ENCODE data around the gene APP. TPM values are rescaled to one million over a fixed set of nuclear protein-coding genes. Genes with fewer than 3 reads are reported as not detected.

APP gene
- total and polyA plus RNA-seq, 2 of the 13 experiments (the other 11 are each of a cell fraction or from before 2014, with no cell fraction given): 70.6 to 262 TPM

DNA sequence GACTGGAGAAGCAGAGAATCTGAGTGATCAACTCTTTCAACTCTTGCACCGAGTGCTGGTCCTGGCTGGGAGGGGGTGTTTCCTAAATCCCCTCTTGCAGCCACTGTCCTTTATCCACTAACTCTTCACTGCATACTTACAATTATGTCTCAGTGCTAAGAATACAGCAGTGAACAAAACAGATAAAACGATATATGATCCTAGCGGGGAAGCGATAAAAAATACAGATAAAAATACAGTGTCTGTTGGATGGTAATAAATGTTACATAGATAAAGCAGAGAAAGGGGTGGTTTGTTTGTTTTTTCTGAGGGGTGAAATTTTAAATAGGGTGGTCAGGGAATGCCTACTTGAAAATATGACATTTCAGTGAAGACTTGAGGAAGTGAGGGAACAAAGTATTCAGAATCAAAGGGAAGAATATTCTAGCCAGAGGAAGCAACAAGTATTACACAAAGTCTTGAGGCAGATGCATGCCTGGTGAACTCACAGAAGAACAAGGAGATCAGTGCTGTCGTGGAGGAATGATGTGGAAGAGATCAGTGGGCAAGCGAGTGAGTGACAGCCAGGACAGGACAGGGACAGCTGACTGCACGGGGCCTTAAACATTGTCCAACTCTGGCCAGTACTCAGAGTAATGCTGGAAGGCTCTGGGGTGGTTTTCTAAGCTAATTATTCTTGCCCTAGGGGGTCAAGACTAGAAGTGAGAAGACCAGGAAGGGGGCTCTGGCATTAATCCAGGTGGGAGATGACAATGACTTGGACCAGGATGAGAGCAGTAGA lies 110.0 kb downstream of the APP start:
- no peak overlapping the region for H3K9ac ChIP-seq (ENCODE audit: insufficient read depth, low read depth, low read length)
- H2AFZ ChIP-seq (ENCODE audit: low read length): no peak overlapping the region
- no peak overlapping the region for H3K4me2 ChIP-seq (ENCODE audit: low read depth, low read length)
- in situ Hi-C loops (cut with HindIII; ENCODE audit: extremely low pct_ligation_motif_present, low pct_unique_long_range_greater_than_20kb) (no loop called here), intact Hi-C loops (cut with micrococcal nuclease; ENCODE audit: unreplicated experiment) (loop anchor here (10.0 kb wide), 1 partner anchor 104 kb away; no protein-coding TSS in a partner anchor)
- no peak overlapping the region for H3K27ac ChIP-seq (ENCODE audit: extremely low read length, insufficient read depth, low read length)
- no peaks in the 10 kb centered on the region for H3K9me3 ChIP-seq (ENCODE audit: low read length)
- 74% methylated on average over 7 of the region's 7 CpGs for WGBS (ENCODE audit: low lambda C conversion rate)
- no peaks in the 10 kb centered on the region for H3K4me1 ChIP-seq (ENCODE audit: insufficient read depth, low read length)
- H3K27me3 ChIP-seq (ENCODE audit: control insufficient read depth in 1 of 2, insufficient read depth in 2 of 2, low read length in 2 of 2): no peaks in the 10 kb centered on the region
- no TSS peak for BruUV-seq (replicated peaks)
- CTCF ChIA-PET (ENCODE audit: low intra/inter-chr PET ratio, low total read pairs): no interaction called here
- peaks cover 3% of the 10 kb centered on the region for H3K79me2 ChIP-seq (ENCODE audit: insufficient read depth, low read length)
- ATAC-seq (no peak), FAIRE-seq (no peak), DNase-seq (ENCODE audit: low spot score) (no peak)
- POLR2A ChIA-PET: no interaction called here
- no peaks in the 10 kb centered on the region; the same call in 1 of the 2 replicates for H4K20me1 ChIP-seq (ENCODE audit: insufficient read depth, low read length)
- H3K4me3 ChIP-seq (replicated peaks in 1 of 3; ENCODE audit: insufficient read depth in 1 of 3, low read depth in 2 of 3, low read length in 3 of 3): no peak overlapping the region
- no peaks in the 10 kb centered on the region for H3K36me3 ChIP-seq (replicated peaks in 1 of 2; ENCODE audit: control insufficient read depth in 1 of 2, insufficient read depth in 2 of 2, low read length in 2 of 2)
- TF ChIP-seq FLYWCH1 (CRISPR knock-in tag; IDR thresholded peaks at IDR 0.05) (no peak), TAF15 (IDR thresholded peaks at IDR 0.05; ENCODE audit: low read depth, low read length, poor library complexity, severe bottlenecking) (no peak), JARID2 (CRISPR knock-in tag; IDR thresholded peaks at IDR 0.05; ENCODE audit: insufficient replicate concordance) (no peak), SSRP1 (CRISPR knock-in tag; IDR thresholded peaks at IDR 0.05) (no peak), SIX4 (CRISPR knock-in tag; IDR thresholded peaks at IDR 0.05) (no peak), RAD51 (IDR thresholded peaks at IDR 0.05; ENCODE audit: borderline replicate concordance) (no peak), RORA (CRISPR knock-in tag; IDR thresholded peaks at IDR 0.05) (no peak), NBN (conservative IDR thresholded peaks at IDR 0.05) (no peak), SAP130 (CRISPR knock-in tag; IDR thresholded peaks at IDR 0.05; ENCODE audit: low read depth) (no peak), RELA (CRISPR knock-in tag; IDR thresholded peaks at IDR 0.05) (no peak)
- TF ChIP-seq, protein P1, sequence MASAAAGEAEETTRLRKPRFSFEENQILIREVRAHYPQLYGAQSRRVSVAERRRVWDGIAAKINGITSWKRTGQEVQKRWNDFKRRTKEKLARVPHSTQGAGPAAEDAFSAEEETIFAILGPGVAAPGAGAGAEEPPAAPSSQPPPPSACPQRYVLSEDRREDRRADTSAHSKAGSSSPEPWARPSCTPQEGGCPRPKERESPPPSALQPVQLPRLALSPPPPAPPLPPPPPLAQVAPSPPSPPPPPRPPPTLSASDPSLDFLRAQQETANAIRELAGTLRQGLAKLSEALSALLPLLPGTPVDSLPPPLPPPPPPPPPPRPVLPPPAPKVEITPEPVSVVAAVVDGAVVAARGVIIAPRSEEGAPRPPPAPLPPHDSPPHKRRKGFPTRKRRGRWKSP (CRISPR knock-in tag; IDR thresholded peaks at IDR 0.05): no peak

Data from HepG2 (cell line).